HG03520 (cell line): Measurements from ENCODE around the gene AMFR.

Experiments used
- ATAC-seq: cut with Tn5 transposase; IDR thresholded peaks from one replicate; pipeline ENCODE4 v1.9.1; 2021; ENCODE audit warnings: mild to moderate bottlenecking, moderate library complexity; ENCODE audit not compliant: unreplicated experiment

AMFR gene

DNA sequence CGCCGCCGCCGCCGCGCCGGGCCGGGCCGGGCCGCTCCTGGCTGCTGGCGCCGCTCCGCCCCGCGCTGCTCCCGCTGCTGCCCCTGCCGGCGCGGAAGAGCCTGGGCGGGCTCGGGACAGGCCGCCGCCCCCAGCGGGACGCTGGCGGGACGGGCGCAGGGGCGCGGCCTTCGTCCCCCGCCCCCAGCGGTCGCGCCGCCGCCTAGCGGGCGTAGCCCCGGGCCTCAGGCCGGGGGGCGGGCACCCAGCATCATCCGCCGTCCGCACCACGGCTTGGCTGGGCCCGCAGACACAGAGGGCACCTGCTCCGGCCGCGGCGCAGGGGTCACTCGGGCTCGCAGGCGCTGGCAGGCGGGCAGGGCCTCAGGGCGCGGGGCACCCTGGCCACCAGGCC, at the start of gene AMFR:
Gene AMFR, minus strand, starts transcription at position 107 of the 394 bp plus-strand sequence. CDS start 218 bp downstream, outside the sequence.
- peak; percentile 73 for ATAC-seq

DNA sequence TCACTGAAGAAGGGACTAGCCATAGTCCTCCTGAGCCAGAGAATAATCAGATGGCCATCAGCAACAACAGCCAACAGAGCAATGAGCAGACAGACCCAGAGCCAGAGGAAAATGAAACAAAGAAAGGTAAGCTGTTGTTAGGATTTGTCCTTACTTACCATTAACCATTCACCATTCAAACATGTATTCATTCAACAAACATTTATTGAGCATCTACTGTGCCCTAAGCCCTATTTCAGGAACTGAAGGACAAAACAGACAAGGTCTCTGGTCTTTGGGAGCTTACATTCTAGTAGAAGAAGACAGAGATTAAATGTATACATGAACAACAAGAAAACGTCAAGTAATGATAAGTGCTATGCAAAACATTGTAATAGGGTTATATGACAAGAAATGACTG, 45.3 kb upstream of the AMFR start:
- ATAC-seq, result no peak

DNA sequence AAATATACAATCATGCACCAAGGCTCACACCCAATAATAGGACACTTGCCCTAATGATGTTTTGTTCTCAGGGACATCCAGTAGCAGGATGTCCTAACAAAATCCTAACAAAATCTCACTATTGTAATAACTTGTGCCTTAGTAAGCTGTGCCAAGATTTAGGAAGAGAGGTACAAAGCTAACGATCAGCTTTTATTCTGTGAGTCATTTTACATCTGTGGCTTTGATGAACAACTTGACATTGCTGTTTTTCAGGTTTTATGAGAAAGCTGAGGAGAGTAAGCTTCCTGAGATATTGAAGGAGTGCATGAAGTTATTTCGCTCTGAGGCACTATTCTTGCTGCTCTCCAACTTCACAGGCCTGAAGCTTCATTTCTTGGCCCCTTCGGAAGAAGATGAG, 44.9 kb upstream of the AMFR start:
- ATAC-seq, result no peak

DNA sequence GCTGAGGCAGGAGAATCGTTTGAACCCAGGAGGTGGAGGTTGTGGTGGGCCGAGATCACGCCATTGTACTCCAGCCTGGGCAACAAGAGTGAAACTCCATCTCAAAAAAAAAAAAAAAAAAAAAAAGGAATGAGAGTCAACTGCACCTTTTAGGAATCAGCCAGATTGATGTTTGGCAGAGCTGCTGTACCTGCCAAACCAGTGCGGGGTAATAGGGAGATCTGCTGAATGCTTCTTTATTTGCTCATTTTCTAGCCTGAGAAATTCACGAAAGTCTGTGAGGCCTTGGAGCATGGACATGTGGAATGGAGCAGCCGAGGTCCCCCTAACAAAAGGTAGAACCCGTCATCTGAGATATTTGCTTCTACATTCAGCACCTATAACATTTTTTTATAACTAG, 44.4 kb upstream of the AMFR start:
- no peak for ATAC-seq

DNA sequence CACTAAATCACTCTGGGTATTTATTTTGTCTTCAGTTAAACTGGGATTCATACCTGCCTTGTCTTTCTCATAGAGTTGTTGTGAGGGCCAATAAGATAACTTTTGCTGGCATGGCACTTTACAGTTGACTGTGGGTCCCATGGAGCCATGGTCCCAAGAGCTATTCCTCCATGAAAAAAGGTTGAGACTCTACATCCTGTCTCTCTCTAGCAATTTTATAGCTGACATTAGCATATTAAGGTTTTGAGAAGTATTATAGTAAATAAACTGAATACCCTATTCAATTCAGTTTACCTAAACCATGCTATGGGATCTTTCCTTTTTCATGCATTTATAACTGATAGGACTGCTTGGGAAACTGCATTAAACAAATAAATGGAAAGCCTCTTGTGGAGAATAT, 43.5 kb upstream of the AMFR start:
- no peak for ATAC-seq

DNA sequence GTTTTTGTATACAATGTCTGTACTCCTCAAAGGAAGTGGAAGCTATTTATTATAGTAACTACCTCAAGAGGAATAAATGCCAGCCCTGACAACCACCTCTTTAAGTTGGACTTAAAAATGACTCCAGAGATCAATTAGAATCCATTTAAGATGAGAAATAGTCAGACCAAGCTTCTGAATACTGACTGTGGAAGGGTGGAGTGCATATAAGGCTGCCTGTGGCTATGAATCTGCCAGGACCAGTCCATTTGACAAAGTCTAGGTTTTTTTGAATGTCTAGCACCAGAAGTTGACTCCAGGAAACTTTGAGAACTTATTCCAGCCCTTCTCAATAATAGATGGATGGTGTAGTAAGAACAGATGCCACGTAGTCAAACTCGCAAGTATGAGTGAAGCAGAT, 41.0 kb upstream of the AMFR start:
- no peak for ATAC-seq

DNA sequence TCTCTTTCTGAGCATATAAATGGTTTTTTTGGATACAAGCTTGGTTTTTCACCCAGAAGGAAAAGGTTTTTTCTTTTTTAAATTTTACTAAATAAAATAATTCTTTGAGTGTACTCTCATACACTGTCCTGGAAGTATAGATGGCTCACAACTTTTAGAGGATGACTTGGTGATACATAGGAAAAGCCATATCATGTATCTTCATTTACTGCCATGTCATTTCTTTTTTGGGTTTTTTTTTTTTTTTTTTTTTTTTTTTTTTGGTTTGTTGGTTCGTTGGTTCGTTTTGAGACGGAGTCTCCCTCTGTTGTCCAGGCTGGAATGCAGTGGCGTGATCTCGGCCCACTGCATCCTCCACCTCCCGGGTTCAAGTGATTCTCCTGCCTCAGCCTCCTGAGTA, 37.8 kb upstream of the AMFR start:
- no peak for ATAC-seq

DNA sequence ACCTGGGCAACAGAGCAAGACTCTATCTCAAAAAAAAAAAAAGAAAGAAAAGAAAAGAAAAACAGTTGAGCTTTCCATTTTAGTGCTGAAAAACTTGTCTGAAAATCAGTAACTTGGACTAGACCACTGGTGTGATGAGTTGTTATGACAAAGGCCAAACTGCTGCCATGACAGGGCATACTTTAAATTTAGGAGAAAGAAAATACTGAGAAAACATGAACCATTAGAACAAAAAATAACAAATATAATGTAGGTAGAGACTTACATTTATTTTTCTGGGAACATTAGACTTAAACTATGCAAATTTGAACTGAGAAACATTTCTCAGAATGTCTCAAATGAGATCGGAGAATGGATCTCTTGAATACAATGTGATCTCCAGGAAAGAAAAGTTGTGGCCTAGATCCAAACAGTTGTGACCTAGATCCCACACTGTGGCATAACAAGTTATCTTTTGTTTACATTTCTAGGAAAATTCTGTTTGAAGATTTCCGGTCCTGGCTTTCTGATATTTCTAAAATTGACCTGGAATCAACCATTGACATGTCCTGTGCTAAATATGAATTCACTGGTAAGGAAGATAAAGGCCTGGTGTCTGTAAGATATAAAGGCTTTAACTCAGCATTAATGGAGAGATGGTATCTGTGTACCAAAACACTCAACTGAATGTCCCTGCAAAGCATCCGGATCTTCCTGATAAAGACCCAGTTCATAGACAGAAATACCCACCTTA, 36.9 kb upstream of the AMFR start:
- no peak for ATAC-seq

DNA sequence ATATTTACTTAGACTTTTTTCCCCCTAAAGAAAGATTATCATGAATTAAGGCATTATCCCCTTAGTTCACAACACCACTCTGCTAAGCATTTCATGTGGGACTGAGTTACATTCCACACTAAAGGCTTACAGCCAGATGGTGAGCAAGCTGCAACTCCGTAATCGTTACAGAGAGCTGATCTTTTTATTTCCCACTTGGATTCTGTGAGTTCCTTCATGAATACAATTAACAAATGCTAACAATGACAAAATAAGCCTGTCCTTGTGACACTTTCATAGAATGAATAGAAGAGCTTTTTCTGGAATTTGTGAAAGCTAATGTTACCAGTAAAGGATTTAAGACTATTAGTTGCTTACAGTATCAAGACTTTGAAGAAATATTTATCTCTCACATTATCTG, 34.8 kb upstream of the AMFR start:
- ATAC-seq, result no peak

DNA sequence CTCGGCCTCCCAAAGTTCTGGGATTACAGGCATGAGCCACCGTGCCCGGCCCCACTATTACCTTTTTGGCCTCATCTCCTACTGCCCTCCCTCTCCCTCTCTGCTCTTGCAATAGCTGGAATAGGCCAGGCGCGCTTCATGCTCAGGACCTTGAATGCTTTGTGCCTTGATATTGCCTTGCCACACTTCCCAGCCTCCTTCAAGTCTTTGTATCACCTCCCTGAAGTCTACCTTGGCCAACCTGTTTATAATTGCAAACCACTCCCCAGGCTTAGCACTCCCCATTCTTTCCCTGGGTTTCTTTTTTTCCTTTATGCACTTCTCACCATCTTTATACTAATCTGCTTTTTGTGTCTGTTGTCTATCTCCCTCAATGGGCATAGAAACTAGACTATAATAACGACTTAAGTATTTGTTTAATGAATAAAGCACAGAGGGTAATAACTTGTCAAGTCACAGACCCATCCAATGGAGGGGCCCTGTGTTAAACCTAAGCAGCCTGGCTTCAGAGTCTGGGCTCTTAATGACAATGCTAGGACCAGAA, 32.7 kb upstream of the AMFR start:
- ATAC-seq, result no peak

DNA sequence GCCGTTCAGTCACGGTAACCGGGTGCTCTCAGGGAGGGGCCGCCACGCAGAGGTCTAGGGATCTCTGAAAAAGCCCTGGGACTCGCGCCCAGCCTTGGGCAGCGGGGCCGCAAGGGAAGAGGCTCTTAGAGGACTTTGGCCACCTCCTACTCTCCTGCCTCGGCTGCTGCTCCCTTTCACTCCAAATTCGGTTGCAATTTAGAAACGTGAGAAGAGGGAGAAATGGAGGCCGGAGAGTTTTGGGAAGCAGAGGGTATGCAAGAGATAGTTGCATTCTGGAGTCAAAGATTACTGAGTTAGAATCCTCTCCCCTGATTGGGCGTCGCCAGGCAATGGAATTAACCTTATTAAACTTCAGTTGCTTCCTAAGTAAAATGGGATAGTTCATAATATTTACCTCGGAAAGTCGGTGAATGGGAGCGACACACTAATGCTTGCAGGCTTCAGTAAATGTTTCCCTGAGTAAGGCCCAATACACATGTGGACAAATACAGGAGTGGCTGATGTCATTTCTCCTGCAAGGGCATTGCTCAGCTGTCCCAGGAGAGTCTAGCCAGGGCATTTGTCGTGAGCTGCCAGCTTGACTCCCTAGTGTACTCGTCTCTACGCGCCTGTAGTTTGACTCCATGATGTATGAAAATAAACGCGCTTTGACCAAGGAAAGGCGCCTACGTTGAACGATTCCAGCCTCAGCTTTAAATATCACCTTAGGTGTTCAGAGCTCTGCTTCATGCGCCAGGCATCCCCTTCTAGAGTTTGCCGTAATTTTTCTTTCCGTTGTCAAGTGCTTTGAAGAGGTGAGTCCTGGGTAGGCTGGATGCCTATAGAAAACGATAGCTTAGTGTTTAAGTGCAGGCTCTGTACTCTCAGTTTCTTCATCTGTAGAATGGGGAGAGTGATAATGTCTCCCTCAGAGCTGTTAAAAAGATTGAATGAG, 26.7 kb upstream of the AMFR start:
- ATAC-seq, result peak; percentile 27

DNA sequence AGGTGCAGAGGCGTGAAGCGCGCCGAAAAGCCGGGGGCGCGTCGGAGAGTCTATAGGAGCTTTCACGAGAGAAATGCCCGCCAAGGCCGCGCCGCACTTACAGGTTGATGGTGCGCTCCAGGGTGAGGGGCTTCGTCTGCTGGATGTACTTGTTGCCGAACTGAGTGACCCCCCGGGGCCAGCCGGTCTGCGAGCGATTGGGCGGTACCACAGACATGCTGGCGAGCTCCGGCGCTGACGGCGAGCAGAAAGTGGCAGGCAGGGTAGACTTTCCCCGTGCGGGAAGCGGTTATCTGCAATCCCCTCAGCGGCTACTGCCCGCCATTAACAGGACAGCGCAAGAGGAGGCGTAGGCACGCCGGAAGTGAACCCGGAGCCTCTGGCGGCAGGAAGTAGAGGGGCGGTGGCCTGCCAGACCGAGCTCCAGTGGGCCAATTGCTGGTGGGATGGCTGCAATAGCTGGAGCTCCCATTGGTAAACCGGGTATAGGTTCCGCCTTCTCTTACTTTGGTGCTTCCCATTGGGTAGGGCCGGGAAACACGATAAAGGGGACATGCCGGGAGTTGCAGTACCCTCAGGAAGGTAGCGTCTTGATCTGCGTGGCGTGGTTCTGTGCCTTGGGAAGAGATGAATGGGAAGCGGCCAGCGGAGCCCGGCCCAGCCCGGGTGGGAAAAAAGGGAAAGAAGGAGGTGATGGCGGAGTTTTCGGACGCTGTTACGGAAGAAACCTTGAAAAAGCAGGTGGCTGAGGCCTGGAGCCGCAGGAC, 25.8 kb upstream of the AMFR start, which contains the start of the genes NUDT21 and OGFOD1:
Gene NUDT21, minus strand, starts transcription at position 347 of the 767 bp plus-strand sequence. Its CDS starts 130 bp downstream, at position 217.
Gene OGFOD1, plus strand, starts transcription at position 569 of the 767 bp plus-strand sequence. Its CDS starts 59 bp downstream, at position 628.
- peak; percentile 96 for ATAC-seq

DNA sequence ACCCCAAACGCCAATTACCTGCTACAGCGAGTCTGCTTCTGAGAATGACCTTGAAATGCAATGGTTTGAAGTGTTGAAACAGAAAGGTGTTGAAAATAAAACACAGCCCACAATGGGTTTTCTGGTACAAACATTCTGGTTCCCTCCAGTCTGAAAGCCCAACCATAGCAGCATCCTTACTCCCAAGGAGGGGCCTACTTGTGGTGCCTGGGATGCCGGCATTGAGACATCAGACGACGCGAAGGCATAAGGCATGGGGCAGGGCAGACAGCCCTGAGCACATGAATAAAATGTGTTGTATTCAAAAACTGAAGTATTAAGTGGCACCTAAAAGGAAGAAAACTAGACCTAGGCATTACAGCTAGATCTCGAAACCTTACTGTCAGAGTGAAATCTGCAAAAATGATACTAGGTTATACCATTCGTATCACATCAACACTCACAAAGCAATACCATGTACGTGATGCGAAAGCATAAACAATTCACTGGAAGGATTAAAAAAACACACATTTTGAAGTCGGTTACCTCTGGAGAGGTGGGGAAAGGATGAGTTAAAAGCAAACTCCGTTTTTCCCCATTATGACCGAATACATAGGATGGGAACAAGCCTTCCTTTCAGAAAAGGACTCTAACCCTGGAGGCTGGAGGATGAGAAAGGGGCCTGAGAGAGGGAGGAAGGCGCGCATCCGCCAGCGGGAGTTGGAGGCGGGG, 25.1 kb upstream of the AMFR start:
- ATAC-seq, result no peak

DNA sequence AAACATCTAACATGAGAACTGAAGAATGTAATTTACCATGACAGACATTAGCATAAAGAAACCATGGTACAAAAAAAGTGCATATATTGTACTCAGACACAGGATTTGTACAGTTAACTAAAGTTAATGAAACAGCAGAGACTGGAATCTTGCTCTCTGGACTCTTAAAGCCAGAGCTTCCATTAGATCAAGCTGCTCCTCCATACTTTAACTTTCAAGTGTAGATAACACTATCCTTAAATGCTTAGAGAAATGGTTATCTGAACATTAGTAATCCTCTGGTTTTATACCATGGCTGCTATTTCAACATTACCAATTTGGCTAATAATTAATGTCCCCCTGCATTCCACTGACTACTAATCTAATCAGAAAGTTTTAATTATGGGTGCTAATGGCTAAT, 22.7 kb upstream of the AMFR start:
- ATAC-seq, result no peak

DNA sequence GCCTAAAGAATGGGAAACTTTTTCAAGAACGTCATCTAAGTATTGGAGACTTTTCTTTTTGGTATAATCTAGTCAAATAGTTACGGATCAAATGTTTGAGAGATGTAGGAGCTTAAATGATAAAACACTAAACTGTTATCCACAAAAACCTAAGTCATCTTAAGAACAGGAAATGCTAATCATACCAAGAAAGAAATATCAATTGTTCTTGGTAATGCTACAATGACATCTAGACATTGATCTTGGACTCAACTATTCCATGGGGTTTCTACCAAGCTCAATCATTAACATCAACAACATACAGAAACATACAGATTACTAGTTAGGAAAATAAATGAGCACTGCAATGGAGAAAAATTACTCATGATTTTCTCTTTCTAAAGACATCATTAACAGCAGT, 21.9 kb upstream of the AMFR start:
- no peak for ATAC-seq

DNA sequence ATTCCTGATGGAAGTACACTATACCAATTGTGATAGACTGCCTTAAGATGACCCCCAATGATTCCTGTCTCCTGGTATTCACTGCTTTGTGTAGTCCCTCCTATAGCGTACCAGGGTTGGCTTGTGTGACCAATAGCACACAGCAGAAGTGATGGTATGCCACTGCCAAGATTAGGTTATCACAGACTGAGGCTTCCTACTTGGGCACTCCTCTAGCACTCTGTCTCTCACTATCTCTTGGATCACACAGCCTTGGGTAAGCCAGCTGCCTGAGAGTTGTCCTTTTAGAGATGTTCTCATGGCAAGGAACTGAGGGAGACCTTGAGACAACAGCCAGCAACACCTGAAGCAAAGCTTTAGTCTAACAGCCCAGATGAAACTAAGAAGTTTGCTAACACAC, 12.7 kb upstream of the AMFR start:
- no peak for ATAC-seq

DNA sequence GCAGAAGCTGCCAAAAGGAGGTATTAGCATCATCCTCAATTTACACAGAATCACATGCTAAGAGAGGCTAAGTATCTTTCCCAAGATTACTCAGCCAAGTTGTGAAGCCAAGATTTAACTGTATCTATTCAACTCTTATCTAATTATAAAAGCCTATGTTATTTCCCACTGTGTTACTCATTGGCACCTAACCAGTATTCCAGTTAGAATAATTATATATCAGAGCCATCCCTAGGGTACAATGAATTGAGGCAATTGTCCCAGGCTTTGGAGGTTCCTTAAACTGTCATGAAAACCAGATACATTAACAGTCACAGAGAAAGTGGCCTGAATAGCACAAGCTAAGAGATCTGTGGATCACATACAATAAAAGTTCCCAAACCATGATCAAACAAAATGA, 10.9 kb upstream of the AMFR start:
- no peak for ATAC-seq

DNA sequence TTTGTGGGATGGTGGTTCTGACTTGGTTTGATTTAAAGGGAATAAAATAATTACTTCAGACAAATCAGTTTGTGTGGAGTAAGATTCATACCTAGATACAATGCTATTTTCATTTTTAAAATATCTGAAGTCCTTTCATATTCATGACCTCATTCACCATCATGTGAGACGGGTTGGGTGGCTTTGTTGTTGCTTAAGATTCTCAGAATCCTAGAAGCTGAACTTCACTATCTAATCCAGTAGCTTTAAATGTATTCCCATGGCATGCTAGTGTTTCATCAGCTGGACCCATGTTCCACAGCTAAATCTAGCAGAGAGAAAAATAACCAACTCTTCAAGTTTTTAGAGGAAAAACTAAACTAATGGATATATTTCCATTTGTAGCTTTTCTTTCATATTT, 2.7 kb upstream of the AMFR start:
- ATAC-seq, result no peak

DNA sequence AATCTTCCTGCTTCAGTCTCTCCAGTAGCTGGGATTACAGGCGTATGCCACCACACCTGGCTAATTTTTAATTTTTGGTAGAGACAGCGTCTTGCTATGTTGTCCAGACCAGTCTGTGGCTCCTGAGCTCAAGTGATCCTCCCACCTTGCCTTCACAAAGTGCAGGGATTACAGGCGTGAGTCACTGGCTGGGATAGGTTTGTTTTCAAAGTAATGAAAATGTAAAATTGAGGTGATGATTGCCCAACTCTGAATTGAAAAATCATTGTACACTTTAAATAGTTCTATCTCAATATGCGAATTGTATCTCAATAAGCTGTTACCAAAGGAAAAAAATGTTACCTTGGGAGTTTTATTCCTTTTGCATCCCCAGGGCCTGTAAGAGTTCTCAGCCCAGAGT, 1.2 kb upstream of the AMFR start:
- no peak for ATAC-seq

DNA sequence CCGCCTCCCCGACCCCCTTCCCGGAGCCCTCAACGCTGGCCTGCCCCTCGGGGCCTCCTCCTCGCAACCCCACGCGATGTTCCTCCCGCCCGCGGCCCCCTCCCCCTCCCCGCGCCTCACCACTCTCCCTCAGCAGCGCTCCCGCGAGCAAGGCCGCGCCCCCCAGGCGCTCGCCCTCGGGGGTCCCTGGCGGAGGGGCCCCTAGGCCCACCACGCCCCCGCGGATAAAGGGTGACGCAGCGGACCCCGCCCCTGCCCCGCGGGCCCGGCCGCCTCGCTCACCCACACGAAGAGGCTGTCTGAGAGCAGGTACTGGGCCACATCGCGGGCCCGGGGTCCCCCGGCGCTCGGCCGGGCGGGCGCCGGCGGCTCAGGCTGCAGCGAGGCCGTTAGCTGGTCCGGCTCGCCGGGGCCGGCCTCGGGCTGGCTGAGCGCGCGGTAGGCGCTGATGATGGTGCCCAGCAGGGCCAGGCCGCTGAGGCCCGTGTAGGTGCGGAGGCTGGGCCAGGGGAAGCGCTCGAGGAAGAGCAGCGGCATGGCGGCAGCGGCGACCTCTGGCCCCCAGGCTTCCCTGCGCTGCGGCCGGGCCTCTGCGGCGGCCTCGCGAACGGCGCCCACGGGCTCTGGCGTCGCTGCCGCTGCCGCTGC, 430 bp downstream of the AMFR start:
- ATAC-seq, result peak; percentile 25
